ENCODE measurements around the gene PIH1D1. TPM values are rescaled to one million over a fixed set of nuclear protein-coding genes. Genes with fewer than 3 reads are reported as not detected.
A peak's percentile ranks its signal among the peaks of the same experiment; 100 is the strongest.

The PIH1D1 gene
- total and polyA plus RNA-seq, 2 of the 13 experiments (the other 11 are each of a cell fraction or from before 2014, with no cell fraction given) = 110 to 137 TPM

DNA sequence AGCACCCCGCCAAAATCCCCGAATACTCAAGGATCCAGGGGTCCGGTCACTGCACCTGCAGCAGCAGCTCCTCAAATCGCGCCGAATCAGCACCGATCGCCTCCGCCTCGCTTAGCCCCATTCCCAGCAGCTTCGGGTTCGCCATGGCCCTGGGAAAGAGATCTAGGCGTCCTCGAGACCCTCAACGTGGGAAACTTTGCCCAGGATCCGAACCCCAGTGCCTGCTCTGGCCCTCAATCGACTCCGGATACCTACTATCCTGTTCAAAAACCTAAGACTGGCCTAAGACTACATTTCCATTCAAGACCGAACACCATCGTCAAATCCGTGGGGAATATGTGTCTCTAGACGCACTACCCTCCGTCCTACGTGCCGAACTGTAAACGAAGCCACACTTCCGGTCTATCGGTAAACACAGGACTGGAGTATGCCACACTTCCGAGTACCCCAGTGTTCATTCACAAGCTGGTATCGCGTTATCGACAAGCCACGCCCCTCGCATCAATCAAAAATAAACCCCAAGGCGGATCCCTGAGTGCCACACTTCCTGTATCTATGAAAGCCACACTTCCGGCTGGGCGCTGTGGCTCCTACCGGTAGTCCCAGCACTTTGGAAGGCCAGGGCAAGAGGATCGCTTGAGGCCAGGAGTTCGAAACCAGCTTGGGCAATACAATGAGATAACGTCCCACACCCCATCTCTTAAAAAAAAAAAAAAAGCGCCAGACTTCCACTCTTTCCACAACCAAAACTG is at the start of gene PIH1D1 (continued):
- TF ChIP-seq, protein P1, sequence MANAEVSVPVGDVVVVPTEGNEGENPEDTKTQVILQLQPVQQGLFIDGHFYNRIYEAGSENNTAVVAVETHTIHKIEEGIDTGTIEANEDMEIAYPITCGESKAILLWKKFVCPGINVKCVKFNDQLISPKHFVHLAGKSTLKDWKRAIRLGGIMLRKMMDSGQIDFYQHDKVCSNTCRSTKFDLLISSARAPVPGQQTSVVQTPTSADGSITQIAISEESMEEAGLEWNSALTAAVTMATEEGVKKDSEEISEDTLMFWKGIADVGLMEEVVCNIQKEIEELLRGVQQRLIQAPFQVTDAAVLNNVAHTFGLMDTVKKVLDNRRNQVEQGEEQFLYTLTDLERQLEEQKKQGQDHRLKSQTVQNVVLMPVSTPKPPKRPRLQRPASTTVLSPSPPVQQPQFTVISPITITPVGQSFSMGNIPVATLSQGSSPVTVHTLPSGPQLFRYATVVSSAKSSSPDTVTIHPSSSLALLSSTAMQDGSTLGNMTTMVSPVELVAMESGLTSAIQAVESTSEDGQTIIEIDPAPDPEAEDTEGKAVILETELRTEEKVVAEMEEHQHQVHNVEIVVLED (CRISPR knock-in tag; IDR thresholded peaks at IDR 0.05; ENCODE audit: borderline replicate concordance) = peak; percentile 87
- peak; percentile 97 for TF ChIP-seq SAP130 (CRISPR knock-in tag; IDR thresholded peaks at IDR 0.05; ENCODE audit: low read depth)
- peak; percentile 94 for TF ChIP-seq THAP11 (CRISPR knock-in tag; IDR thresholded peaks at IDR 0.05)
- no peak for TF ChIP-seq ZNF253 (CRISPR knock-in tag; IDR thresholded peaks at IDR 0.05; ENCODE audit: borderline replicate concordance)
- 0 out of 2 replicates have a peak, but pooled peaks have one; percentile 9 for TF ChIP-seq RARA (CRISPR knock-in tag; IDR thresholded peaks at IDR 0.05)
- peak; percentile 96 for TF ChIP-seq MEIS2 (CRISPR knock-in tag; IDR thresholded peaks at IDR 0.05)
- TF ChIP-seq LCORL (IDR thresholded peaks at IDR 0.05) = no peak
- TF ChIP-seq LCORL (CRISPR knock-in tag; IDR thresholded peaks at IDR 0.05) = 0 out of 2 replicates have a peak, but pooled peaks have one; percentile 35
- TF ChIP-seq RFX5 (IDR thresholded peaks at IDR 0.05; ENCODE audit: low read depth, low read length) = no peak
- peak; percentile 31; the same call in 1 of the 2 replicates for TF ChIP-seq ZNF878 (CRISPR knock-in tag; IDR thresholded peaks at IDR 0.05)
- TF ChIP-seq, protein P2, sequence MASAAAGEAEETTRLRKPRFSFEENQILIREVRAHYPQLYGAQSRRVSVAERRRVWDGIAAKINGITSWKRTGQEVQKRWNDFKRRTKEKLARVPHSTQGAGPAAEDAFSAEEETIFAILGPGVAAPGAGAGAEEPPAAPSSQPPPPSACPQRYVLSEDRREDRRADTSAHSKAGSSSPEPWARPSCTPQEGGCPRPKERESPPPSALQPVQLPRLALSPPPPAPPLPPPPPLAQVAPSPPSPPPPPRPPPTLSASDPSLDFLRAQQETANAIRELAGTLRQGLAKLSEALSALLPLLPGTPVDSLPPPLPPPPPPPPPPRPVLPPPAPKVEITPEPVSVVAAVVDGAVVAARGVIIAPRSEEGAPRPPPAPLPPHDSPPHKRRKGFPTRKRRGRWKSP (CRISPR knock-in tag; IDR thresholded peaks at IDR 0.05) = peak; percentile 43; the same call in 1 of the 2 replicates
- no peak for TF ChIP-seq ZNF367 (CRISPR knock-in tag; IDR thresholded peaks at IDR 0.05; ENCODE audit: borderline replicate concordance)
- peak; percentile 42; the same call in 1 of the 2 replicates for TF ChIP-seq ZNF891 (CRISPR knock-in tag; IDR thresholded peaks at IDR 0.05)
- TF ChIP-seq, protein P3, sequence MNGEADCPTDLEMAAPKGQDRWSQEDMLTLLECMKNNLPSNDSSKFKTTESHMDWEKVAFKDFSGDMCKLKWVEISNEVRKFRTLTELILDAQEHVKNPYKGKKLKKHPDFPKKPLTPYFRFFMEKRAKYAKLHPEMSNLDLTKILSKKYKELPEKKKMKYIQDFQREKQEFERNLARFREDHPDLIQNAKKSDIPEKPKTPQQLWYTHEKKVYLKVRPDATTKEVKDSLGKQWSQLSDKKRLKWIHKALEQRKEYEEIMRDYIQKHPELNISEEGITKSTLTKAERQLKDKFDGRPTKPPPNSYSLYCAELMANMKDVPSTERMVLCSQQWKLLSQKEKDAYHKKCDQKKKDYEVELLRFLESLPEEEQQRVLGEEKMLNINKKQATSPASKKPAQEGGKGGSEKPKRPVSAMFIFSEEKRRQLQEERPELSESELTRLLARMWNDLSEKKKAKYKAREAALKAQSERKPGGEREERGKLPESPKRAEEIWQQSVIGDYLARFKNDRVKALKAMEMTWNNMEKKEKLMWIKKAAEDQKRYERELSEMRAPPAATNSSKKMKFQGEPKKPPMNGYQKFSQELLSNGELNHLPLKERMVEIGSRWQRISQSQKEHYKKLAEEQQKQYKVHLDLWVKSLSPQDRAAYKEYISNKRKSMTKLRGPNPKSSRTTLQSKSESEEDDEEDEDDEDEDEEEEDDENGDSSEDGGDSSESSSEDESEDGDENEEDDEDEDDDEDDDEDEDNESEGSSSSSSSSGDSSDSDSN (CRISPR knock-in tag; IDR thresholded peaks at IDR 0.05) = peak; percentile 53; the same call in 1 of the 2 replicates
- TF ChIP-seq ZNF180 (CRISPR knock-in tag; IDR thresholded peaks at IDR 0.05; ENCODE audit: borderline replicate concordance, low read depth) = no peak
- no peak for TF ChIP-seq SP1 (IDR thresholded peaks at IDR 0.05)
- peak; percentile 75 for TF ChIP-seq SP1 (CRISPR knock-in tag; IDR thresholded peaks at IDR 0.05)
- TF ChIP-seq, protein P4, sequence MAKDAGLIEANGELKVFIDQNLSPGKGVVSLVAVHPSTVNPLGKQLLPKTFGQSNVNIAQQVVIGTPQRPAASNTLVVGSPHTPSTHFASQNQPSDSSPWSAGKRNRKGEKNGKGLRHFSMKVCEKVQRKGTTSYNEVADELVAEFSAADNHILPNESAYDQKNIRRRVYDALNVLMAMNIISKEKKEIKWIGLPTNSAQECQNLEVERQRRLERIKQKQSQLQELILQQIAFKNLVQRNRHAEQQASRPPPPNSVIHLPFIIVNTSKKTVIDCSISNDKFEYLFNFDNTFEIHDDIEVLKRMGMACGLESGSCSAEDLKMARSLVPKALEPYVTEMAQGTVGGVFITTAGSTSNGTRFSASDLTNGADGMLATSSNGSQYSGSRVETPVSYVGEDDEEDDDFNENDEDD (CRISPR knock-in tag; IDR thresholded peaks at IDR 0.05; ENCODE audit: borderline replicate concordance) = no peak
- TF ChIP-seq CENPT (CRISPR knock-in tag; IDR thresholded peaks at IDR 0.05; ENCODE audit: low read depth) = no peak
- 0 out of 2 replicates have a peak, but pooled peaks have one; percentile 45 for TF ChIP-seq EED (CRISPR knock-in tag; IDR thresholded peaks at IDR 0.05)
- no peak for TF ChIP-seq ZNF337 (CRISPR knock-in tag; IDR thresholded peaks at IDR 0.05; ENCODE audit: borderline replicate concordance, low read depth)
- no peak for TF ChIP-seq ATF7 (IDR thresholded peaks at IDR 0.05)
- no peak for TF ChIP-seq ATF7 (CRISPR knock-in tag; IDR thresholded peaks at IDR 0.05)
- peak; percentile 40 for TF ChIP-seq NCOA2 (CRISPR knock-in tag; IDR thresholded peaks at IDR 0.05)
- TF ChIP-seq POLR2AphosphoS5 (IDR thresholded peaks at IDR 0.05; ENCODE audit: low read depth, low read length) = peak; percentile 97
- no peak for TF ChIP-seq ZNF720 (CRISPR knock-in tag; IDR thresholded peaks at IDR 0.05)
- no peak for TF ChIP-seq ZSCAN12 (CRISPR knock-in tag; IDR thresholded peaks at IDR 0.05)
